WI38 (cell line): ENCODE measurements around the gene TNFSF15.

Experiments
- H3K4me3 ChIP-seq: 2 replicates; pipeline ENCODE4 v1.5.1; 2011; ENCODE audit warnings: low read depth, mild to moderate bottlenecking, control low read depth, low read length
- CTCF ChIP-seq: IDR thresholded peaks from 2 replicates; pipeline ENCODE4 v1.5.1; 2012; ENCODE audit warnings: low read depth, mild to moderate bottlenecking, control low read depth, low read length

The TNFSF15 gene

GRCh38 chr9:114769624-114770023 lies 36.2 kb downstream of the TNFSF15 start:
- TF ChIP-seq CTCF = no peak
- no peak overlapping the region for H3K4me3 ChIP-seq

- H3K4me3 ChIP-seq = no peak overlapping the region
- no peak for TF ChIP-seq CTCF
These were observed 42.6 kb downstream of the TNFSF15 start for GRCh38 chr9:114763220-114763619.

GRCh38 chr9:114761523-114761922 lies 44.3 kb downstream of the TNFSF15 start:
- no peak overlapping the region for H3K4me3 ChIP-seq
- TF ChIP-seq CTCF = no peak

GRCh38 chr9:114759512-114760341 lies 46.1 kb downstream of the TNFSF15 start:
- no peak overlapping the region for H3K4me3 ChIP-seq
- no peak for TF ChIP-seq CTCF

- TF ChIP-seq CTCF = no peak
- no peak overlapping the region for H3K4me3 ChIP-seq
These were observed 47.9 kb downstream of the TNFSF15 start for GRCh38 chr9:114757984-114758383.

- no peak for TF ChIP-seq CTCF
- no peak overlapping the region for H3K4me3 ChIP-seq
These were observed 48.4 kb downstream of the TNFSF15 start for GRCh38 chr9:114757395-114757794.

- no peak for TF ChIP-seq CTCF
- H3K4me3 ChIP-seq = no peak overlapping the region
These were observed 48.9 kb downstream of the TNFSF15 start for GRCh38 chr9:114756920-114757319.
